H1 (cell line): ENCODE measurements around the gene PHYH. TPM values are rescaled to one million over a fixed set of nuclear protein-coding genes. Genes with fewer than 3 reads are reported as not detected.

Experiments used
- GABPA ChIP-seq: IDR thresholded peaks from 2 replicates; pipeline ENCODE4 v1.6.1; 2011; ENCODE audit warnings: mild to moderate bottlenecking, low read length, moderate library complexity, borderline replicate concordance; ENCODE audit not compliant: insufficient read depth
- polyA plus RNA-seq, 7 experiments: library from polyadenylated mRNA; depleted of rRNA in 3 of 7; stranded (reverse) in 5 of 7; unstranded in 2 of 7; fragments of >200 nt in 5 of 7; fragments of 200-250 nt in 2 of 7; gene quantifications; 1 replicate in 5 of 7; 2 replicates in 1 of 7; 4 replicates in 1 of 7; pipeline versions ENCODE4 v1.2.1 to v1.2.3, GENCODE V29; 2011 to 2013; ENCODE audit warnings: missing spikeins in 2 of 7, mixed read lengths in 2 of 7
- total RNA-seq: library from RNA; stranded (reverse); fragmentation: NEBNext Ultra II Directional; extraction: Animal tissue kit (Norgen Biotek cat#: 25700); gene quantifications from 2 replicates; pipeline ENCODE4 v1.2.1, GENCODE V29; 2021

The PHYH gene
- total and polyA plus RNA-seq, 2 of the 8 experiments (the other 6 are each of a cell fraction or from before 2014, with no cell fraction given) = 22.0 to 22.7 TPM

DNA sequence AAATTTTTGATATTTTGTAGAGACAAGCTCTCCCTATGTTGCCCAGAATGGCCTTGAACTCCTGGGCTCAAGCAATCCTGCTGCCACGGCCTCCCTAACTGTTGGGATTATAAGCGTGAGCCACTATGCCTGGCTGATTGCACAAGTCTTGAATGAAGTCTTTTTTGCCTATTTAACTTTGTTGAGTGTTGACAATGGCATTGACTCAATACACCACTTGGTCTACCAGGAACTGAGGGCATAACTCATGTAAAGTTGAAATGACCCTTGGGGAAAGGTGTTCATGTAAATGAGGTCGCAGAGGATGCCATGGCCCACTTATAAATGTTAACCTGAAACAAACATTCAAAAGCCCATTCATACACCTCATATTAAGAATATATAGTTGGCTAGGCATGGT, 58.3 kb downstream of the PHYH start (continued):
- no peak for TF ChIP-seq GABPA
